ENCODE results near the gene PXT1.
"Not testable (repeated sequence)": the region's sequence is repeated elsewhere in the genome, so short reads cannot be mapped to it uniquely, and the experiment has no call there.

PXT1 gene

DNA sequence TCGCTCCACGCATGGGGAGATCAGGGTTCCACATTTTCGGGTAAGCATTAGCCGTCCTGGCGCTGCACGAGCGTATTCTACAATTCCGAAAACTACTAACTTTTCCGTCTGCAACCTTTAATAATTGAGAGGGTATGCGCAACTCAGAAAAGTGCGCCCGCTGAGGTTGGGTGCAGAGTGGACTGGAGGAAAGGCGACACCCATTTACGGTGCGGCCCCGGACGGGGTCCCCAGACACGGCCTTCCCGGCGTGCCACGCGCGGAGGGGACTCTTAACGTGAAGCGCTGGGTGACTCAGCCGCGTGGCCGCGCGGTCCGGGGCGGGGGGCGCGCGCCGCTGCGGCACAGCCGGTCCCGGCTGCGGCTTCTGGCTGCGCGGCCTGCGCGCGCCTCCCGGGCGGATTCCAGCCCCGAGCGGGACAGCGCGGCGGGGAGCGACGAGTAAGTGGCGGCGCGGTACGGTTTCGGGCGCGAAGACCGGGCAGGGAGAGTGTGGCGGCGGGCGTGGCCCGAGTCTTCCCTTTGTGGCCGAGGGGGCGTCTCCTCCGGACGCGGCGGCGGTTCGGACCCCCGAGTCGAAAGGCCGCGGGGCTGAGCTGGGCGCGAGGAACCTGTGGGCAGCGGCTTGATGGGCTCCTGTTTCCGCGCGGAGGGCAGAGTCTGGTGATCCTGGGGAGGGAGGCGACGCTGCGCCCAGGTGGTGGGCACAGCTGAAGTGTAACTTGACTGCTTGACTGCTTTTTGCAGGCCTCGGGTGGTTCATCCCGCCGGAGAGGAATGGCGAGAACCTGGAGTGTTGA, at the start of gene PXT1, which contains the start of gene KCTD20:
Gene PXT1, minus strand, starts transcription at position 184 of the 800 bp plus-strand sequence. CDS start 16,772 bp downstream, outside the sequence.
Gene KCTD20, plus strand, starts transcription at position 330 of the 800 bp plus-strand sequence. CDS start 27,098 bp downstream, outside the sequence.
- DNase-seq (peak; percentile 90), ATAC-seq (peak; percentile 91)

DNA sequence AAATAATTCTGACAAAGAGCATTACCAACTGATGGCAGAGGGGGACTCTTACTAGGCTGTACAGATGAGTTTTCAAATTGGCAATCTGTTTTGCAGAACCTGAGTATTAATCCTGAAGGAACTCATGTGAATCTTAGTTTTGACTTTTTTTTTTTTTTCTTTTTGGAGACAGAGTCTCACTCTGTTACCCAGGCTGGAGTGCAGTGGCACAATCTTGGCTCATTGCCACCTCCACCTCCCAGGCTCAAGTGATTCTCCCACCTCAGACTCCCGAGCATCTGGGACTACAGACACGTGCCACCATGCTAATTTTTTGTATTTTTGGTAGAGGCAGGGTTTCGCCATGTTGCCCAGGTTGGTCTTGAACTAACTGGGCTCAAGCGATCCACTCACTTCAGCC, 49.4 kb upstream of the PXT1 start:
- ATAC-seq = no peak
- no peak for DNase-seq

GRCh38 chr6:36491378-36491965, 48.8 kb upstream of the PXT1 start:
- DNase-seq (no peak), ATAC-seq (no peak)

DNA sequence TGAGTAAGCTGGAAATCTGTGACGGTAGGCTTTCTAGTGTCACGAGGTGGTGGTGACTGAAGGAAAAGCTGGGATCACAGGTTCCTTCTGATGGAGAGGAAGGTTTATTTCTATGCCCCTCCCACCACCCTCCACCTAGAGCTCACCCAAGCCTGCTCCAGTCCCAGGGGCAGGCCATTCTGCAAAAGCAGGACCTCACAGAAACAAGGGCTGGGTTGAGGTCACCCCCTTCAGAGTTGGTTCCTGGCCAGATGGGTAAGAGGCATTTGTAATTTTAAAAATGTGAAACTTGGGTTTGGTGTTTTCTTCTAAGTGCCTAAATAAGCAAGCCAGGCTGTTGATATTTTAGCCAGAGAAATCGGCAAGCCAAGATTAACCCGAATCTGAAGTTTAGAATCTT, 46.8 kb upstream of the PXT1 start:
- DNase-seq = no peak

DNA sequence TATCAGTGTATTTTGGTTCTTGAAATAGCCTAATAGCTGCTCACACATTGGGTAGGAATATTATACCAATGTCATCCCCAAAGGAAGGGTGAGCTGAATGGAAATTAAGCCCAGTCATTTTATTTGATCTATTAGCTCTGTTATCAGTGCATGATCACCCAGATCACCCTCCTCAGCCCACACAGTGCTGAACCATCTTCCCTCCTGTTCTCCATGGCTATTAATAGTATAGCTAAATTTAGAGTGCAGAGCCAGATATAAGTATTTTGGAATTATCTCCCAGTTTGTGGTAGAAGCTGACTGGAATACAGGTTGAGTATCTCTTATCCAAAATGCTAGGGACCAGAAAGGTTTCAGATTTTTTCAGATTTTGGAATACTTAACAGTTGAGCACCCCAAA, 45.6 kb upstream of the PXT1 start:
- ATAC-seq (no peak), DNase-seq (no peak)

More for the DNA sequence above, 46.8 kb upstream of the PXT1 start:
- ATAC-seq = no peak

GRCh38 chr6:36487698-36488097, 45.0 kb upstream of the PXT1 start:
- ATAC-seq (no peak), DNase-seq (no peak)

GRCh38 chr6:36484736-36485135, 42.1 kb upstream of the PXT1 start:
- DNase-seq = no peak

DNA sequence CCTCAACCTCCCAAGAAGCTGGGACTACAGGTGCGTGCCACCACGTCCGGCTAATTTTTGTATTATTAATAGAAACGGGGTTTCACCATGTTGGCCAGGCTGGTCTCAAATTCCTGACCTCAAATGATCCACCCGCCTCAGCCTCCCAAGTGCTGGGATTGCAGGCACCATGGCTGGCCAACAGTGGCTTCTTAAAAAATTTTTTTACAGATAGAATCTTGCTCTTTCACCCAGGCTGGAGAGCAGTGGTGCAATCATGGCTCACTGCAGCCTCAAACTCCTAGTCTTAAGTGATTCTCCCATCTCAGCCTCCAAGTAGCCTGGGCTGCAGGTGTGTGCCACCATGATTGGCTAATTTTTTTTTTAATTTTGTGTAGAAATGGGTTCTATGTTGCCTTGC, 40.7 kb upstream of the PXT1 start:
- not testable (repeated sequence) for ATAC-seq, DNase-seq

More at GRCh38 chr6:36484736-36485135, 42.1 kb upstream of the PXT1 start:
- no peak for ATAC-seq

DNA sequence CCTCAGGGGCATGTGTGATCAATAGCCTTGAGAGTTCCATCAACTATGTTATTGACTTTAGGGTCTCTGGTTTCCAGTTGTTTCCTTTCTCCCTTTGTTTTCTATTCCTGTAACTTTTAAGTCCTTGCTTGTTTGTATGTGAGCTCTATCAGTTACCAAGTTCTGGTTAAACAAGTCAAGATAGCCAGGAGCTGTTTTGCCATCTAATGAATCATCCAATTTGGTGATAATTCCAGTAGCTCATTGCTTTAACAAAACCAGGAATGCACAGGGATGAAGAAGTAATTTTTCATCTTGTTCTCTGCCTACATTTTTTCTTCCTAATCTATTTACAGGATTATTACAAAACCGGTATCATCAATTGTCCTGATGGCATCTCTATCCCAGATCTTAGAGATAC, 36.6 kb upstream of the PXT1 start:
- ATAC-seq (no peak), DNase-seq (no peak)

- ATAC-seq = no peak
- DNase-seq = no peak
Observed at GRCh38 chr6:36478051-36478526, 35.4 kb upstream of the PXT1 start.

- DNase-seq = no peak
Observed at GRCh38 chr6:36469946-36470345, 27.3 kb upstream of the PXT1 start.

DNA sequence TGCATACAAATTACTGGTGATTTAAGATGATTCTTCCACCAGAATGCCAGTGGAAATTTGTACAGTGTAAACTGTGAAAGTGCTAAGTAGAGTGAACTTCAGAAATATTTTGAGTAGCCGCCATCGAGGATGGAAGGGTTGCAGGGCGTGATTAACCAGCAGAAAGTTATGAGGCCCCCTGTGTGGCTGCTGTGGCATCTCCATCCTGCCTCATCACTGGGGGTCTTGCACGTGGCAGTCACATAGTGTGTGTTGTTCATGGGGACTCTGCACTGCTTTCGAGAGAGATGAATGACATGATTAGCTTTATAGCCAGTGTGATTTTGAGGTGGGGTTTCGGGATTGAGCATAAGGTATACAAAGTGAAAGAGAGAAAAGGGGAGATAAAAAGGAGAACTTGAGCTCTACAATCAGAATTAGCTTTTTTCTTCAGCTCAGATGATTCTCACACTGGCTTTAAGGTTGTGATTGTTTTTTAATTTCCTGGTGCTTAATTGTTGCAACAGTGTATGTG, 26.6 kb upstream of the PXT1 start:
- DNase-seq = no peak
- no peak for ATAC-seq

More at GRCh38 chr6:36469946-36470345, 27.3 kb upstream of the PXT1 start:
- no peak for ATAC-seq

DNA sequence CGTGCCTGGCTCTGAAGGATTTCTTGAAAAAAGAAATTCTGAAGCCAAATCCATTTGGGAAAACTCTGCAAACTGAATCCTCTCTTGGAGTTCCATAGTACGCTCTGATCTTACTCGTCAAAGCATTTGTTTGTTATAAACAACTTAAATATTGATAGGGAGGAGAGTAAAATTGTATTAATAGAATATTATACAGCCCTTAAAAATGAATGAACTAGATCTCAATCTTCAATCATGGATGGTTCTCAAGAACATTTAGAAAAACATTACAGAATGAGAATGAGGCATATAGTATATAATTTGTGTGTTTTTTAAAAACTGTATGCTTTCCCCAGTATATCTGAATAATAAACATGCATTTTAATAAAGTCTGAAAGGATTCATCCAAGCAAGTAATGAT, 25.0 kb upstream of the PXT1 start:
- DNase-seq (no peak), ATAC-seq (no peak)

DNA sequence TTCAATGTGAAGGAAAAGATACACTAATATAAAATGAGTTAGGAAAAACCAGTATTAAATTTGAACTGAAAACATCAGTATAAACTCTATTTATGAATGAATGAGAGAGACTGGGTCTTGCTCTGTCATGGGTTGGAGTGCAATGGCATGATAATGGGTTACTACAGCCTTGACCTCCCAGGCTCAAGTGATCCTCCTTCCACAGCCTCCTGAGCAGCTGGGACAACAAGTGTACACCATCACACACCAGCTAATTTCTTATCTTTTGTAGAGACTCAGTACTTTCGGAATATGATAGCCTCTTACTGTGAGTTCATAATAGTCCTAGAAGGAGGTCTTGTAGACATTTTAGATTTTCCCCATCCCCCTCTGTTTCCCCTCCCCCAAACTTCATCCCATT, 21.6 kb upstream of the PXT1 start:
- no peak for ATAC-seq
- DNase-seq = no peak

DNA sequence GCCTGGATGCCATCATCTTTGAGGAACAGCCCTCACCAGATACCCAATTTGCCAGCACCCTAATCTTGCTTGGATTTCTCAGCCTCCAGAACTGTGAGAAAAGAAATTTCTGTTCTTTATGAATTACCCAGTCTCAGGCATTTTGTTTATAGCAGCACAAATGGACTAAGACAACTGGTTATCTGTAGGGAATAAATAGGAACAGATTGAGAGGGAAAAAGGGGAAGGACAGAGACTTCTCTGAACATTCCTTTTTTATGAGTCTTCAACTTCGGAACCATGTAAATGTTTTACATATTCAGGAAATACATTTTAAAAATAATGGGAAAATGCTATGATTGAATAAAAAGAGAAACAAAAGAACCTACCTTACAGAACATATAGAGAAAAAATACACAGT, 21.0 kb upstream of the PXT1 start:
- no peak for DNase-seq
- no peak for ATAC-seq

- DNase-seq = no peak
Observed at GRCh38 chr6:36461646-36462045, 19.0 kb upstream of the PXT1 start.

GRCh38 chr6:36460916-36461315, 18.3 kb upstream of the PXT1 start:
- no peak for ATAC-seq

More at GRCh38 chr6:36461646-36462045, 19.0 kb upstream of the PXT1 start:
- no peak for ATAC-seq

GRCh38 chr6:36459501-36459900, 16.8 kb upstream of the PXT1 start:
- ATAC-seq (no peak), DNase-seq (no peak)

More at GRCh38 chr6:36460916-36461315, 18.3 kb upstream of the PXT1 start:
- DNase-seq = no peak

DNA sequence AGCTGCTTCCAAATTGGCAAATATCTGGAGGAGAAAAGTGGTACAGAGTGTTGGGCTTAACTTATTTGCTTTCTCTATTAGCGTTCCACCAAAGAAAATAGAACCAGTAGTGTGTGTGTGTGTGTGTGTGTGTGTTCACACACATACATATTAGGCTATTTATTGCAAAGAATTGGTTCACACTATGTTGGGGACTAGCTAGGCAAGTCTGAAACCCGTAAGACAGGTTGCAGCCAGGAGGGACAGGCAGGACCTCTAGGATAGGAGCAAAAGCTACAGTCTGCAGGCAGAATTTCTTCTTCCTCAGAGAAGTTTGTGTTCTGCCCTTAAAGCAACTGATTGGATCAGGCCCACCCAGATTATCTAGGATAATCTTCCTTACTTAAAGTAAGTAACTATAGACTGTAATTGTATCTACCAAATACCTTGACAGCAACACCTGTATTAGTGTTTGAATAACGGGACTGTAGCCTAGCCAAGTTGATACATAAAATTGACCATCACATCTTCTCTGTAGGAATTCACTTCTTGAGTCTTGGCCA, 12.9 kb upstream of the PXT1 start:
- ATAC-seq = no peak
- no peak for DNase-seq

GRCh38 chr6:36452897-36453296, 10.2 kb upstream of the PXT1 start:
- ATAC-seq, DNase-seq: not testable (repeated sequence)

DNA sequence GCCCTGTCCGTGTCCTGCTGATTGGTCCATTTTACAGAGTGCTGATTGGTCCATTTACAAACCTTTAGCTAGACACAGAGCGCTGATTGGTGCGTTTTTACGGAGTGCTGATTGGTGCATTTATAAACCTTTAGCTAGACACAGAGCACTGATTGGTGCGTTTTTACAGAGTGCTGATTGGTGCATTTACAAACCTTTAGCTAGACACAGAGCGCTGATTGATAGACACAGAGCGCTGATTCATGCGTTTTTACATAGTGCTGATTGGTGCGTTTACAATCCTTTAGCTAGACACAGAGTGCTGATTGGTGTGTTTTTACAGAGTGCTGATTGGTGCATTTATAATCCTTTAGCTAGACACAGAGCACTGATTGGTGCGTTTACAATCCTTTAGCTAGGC, 6.5 kb upstream of the PXT1 start:
- not testable (repeated sequence) for DNase-seq, ATAC-seq

GRCh38 chr6:36445621-36446020, 3.0 kb upstream of the PXT1 start:
- ATAC-seq (no peak), DNase-seq (no peak)

GRCh38 chr6:36444470-36444869, 1.8 kb upstream of the PXT1 start:
- no peak for ATAC-seq
- DNase-seq = no peak

Measured in stimulated activated naive CD8-positive, alpha-beta T cell treated with anti-CD3 and anti-CD28 coated beads, Interleukin-15, Interleukin-2, amounts not matched to agents 100 U/mL and 50 U/mL, for 24 hours (primary cell).